SK-N-SH (cell line): ENCODE results near the gene CUEDC2. TPM values are rescaled to one million over a fixed set of nuclear protein-coding genes. Genes with fewer than 3 reads are reported as not detected.

Experiments
- CTCF ChIA-PET: fragments of 300-600, 350-600 bp; formaldehyde crosslinking; extraction: SDS; loops from one replicate; lab custom pipeline; 2021; lab: Yijun Ruan, JAX
- POLR2A ChIA-PET: fragments of 350-600 bp; sonication (Branson Sonifier 250); formaldehyde crosslinking; extraction: SDS; loops from one replicate; lab custom pipeline; 2020; ENCODE audit warnings: antibody characterized with exemption, inconsistent platforms; lab: Yijun Ruan, JAX
- DNase-seq: peaks from one replicate; pipeline ENCODE4 v3.0.0; 2012
- H2AFZ ChIP-seq: fragments of 200-600 bp; sonication (generic); 2 replicates; pipeline ENCODE4 v1.8.1; 2016; ENCODE audit warnings: antibody characterized with exemption, mild to moderate bottlenecking, low read depth
- H3F3A ChIP-seq: fragments of 200-600 bp; sonication (generic); replicated peaks from 2 replicates; pipeline ENCODE3; 2016; ENCODE audit warnings: antibody characterized with exemption, mild to moderate bottlenecking; ENCODE audit not compliant: insufficient read depth
- H3K27ac ChIP-seq, 2 experiments: fragments of 200-500 bp in 1 of 2; fragments of 200-600 bp in 1 of 2; sonication (Bioruptor generic) in 1 of 2; sonication (generic), shearing (Covaris generic) in 1 of 2; 2 replicates each; pipeline versions ENCODE4 v1.5.1 to v1.6.1; 2014 to 2016; ENCODE audit warnings: low read depth in 2 of 2, inconsistent platforms in 1 of 2, low read length in 1 of 2, mild to moderate bottlenecking in 1 of 2, mixed read lengths in 1 of 2
- H3K27me3 ChIP-seq: fragments of 200-600 bp; sonication (generic), shearing (Covaris generic); 2 replicates; pipeline ENCODE4 v1.6.1; 2016; ENCODE audit warnings: mixed run types; ENCODE audit not compliant: insufficient read depth
- H3K36me3 ChIP-seq, 2 experiments: fragments of 200-500 bp in 1 of 2; fragments of 200-600 bp in 1 of 2; sonication (Bioruptor generic) in 1 of 2; sonication (generic) in 1 of 2; replicated peaks in 1 of 2; 2 replicates each; pipeline versions ENCODE3 to v1.5.1; 2014 to 2016; ENCODE audit warnings: low read length in 1 of 2, mild to moderate bottlenecking in 1 of 2; ENCODE audit not compliant: insufficient read depth in 2 of 2, control insufficient read depth in 1 of 2
- H3K4me1 ChIP-seq, 2 experiments: fragments of 200-500 bp in 1 of 2; fragments of 200-600 bp in 1 of 2; sonication (Bioruptor generic) in 1 of 2; sonication (generic), shearing (Covaris generic) in 1 of 2; 2 replicates each; pipeline versions ENCODE4 v1.5.1 to v1.6.1; 2014 to 2016; ENCODE audit warnings: low read depth in 1 of 2, low read length in 1 of 2, mixed run types in 1 of 2; ENCODE audit not compliant: insufficient read depth in 2 of 2, control insufficient read depth in 1 of 2
- H3K4me2 ChIP-seq: fragments of 200-600 bp; sonication (generic), shearing (Covaris generic); 2 replicates; pipeline ENCODE4 v1.6.1; 2017; ENCODE audit warnings: mixed run types
- H3K4me3 ChIP-seq, 2 experiments: fragments of 200-500 bp in 1 of 2; fragments of 200-600 bp in 1 of 2; sonication (Bioruptor generic) in 1 of 2; sonication (generic), shearing (Covaris generic) in 1 of 2; 2 replicates each; pipeline versions ENCODE4 v1.5.1 to v1.8.1; 2014 to 2016; ENCODE audit warnings: low read depth in 2 of 2, inconsistent platforms in 1 of 2, low read length in 1 of 2, mild to moderate bottlenecking in 1 of 2, mixed read lengths in 1 of 2, moderate library complexity in 1 of 2
- H3K79me2 ChIP-seq: fragments of 200-600 bp; sonication (generic); 2 replicates; pipeline ENCODE4 v1.8.1; 2017; ENCODE audit warnings: mild to moderate bottlenecking; ENCODE audit not compliant: insufficient read depth
- H3K9ac ChIP-seq: fragments of 200-600 bp; sonication (generic); 2 replicates; pipeline ENCODE4 v1.6.1; 2017; ENCODE audit warnings: mixed run types
- H3K9me2 ChIP-seq: fragments of 200-600 bp; sonication (generic); 2 replicates; pipeline ENCODE4 v1.6.1; 2017; ENCODE audit warnings: mixed run types
- H3K9me3 ChIP-seq: fragments of 200-600 bp; sonication (generic); 2 replicates; pipeline ENCODE4 v1.6.1; 2017; ENCODE audit warnings: mixed run types, mild to moderate bottlenecking, moderate library complexity
- H4K20me1 ChIP-seq: fragments of 200-600 bp; sonication (generic); 2 replicates; pipeline ENCODE4 v1.6.1; 2017; ENCODE audit warnings: mild to moderate bottlenecking, mixed run types; ENCODE audit not compliant: insufficient read depth
- CHD2 ChIP-seq: fragments of 150-350 bp; IDR thresholded peaks from 2 replicates; pipeline ENCODE4 v1.6.1; 2018; ENCODE audit warnings: low read length; ENCODE audit not compliant: partially characterized antibody
- ELF1 ChIP-seq: IDR thresholded peaks from 2 replicates; pipeline ENCODE4 v1.4.0; 2012
- FOSL2 ChIP-seq: IDR thresholded peaks from 2 replicates; pipeline ENCODE4 v1.4.0; 2012; ENCODE audit warnings: low read depth, mild to moderate bottlenecking, moderate library complexity, borderline replicate concordance
- MEF2A ChIP-seq: IDR thresholded peaks from 2 replicates; pipeline ENCODE4 v1.4.0; 2012; ENCODE audit warnings: low read depth, borderline replicate concordance
- NFIC ChIP-seq: IDR thresholded peaks from 2 replicates; pipeline ENCODE4 v1.4.0; 2012; ENCODE audit warnings: borderline replicate concordance
- NRF1 ChIP-seq: IDR thresholded peaks from 2 replicates; pipeline ENCODE4 v1.6.1; 2012; ENCODE audit warnings: low read depth, mild to moderate bottlenecking, low read length
- POLR2AphosphoS5 ChIP-seq: IDR thresholded peaks from 2 replicates; pipeline ENCODE4 v1.6.1; 2012; ENCODE audit warnings: low read depth, low read length
- RXRA ChIP-seq: IDR thresholded peaks from 2 replicates; pipeline ENCODE4 v1.4.0; 2012; ENCODE audit warnings: low read depth, mild to moderate bottlenecking, borderline replicate concordance
- TAF1 ChIP-seq: IDR thresholded peaks from 2 replicates; pipeline ENCODE4 v1.6.1; 2012; ENCODE audit warnings: low read depth, mild to moderate bottlenecking, low read length, moderate library complexity, borderline replicate concordance
- YY1 ChIP-seq: IDR thresholded peaks from 2 replicates; pipeline ENCODE4 v1.4.0; 2012; ENCODE audit warnings: low read depth, mild to moderate bottlenecking
- whole genome bisulfite sequencing: methylation state at CpG from one replicate; pipeline ENCODE4 v1.1.6; 2017; ENCODE audit warnings: low lambda C conversion rate; 5-methylcytosine and 5-hydroxymethylcytosine counted together
- polyA plus RNA-seq, 3 experiments: library from polyadenylated mRNA; depleted of rRNA; stranded (reverse); fragments of >200 nt; gene quantifications; 2 replicates each; pipeline ENCODE4 v1.2.3, GENCODE V29; 2012
- TF ChIP-seq, protein P1 (sequence below): IDR thresholded peaks from 2 replicates; pipeline ENCODE4; 2012
- TF ChIP-seq, protein P2 (sequence below): fragments of 150-350 bp; IDR thresholded peaks from 2 replicates; pipeline ENCODE4 v1.6.1; 2016; ENCODE audit warnings: mild to moderate bottlenecking, low read depth, low read length
- TF ChIP-seq, protein P3 (sequence below): IDR thresholded peaks from 2 replicates; pipeline ENCODE4 v1.6.1; 2012; ENCODE audit warnings: mild to moderate bottlenecking, low read depth, low read length, moderate library complexity

CUEDC2 gene
- polyA plus RNA-seq, 1 of the 3 experiments (the other 2 are of a cell fraction), result 162 TPM

DNA sequence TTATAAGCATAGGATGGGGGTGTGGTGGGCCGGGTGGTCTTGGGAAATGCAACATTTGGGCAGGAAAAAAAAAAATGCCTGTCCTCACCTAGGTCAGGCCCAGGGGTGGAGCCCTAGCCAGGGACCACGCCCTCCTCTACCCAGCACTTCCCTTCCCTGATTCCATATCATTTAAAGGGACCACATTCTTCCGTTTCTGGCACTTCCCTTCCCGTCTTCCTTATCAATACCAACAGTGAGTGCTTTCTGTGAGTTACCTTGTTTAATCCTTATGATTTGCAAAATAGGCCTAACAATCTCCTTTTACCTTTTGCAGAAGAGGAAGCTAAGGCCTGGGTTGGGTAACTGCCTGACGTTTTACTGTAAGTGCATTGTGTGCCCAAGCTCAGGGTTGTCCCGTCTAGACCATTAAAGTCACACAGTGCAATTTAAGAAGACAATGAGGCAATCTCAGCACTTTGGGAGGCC is 35.6 kb upstream of the CUEDC2 start:
- Histone ChIP-seq H3K27me3 (no peaks in the 10 kb centered on the region), H3K4me2 (no peak overlapping the region), H3K9me2 (no peaks in the 10 kb centered on the region), H4K20me1 (no peaks in the 10 kb centered on the region), H3K27ac (no peak overlapping the region), H2AFZ (no peak overlapping the region), H3K9ac (no peak overlapping the region), H3K4me3 (no peak overlapping the region), H3K4me1 (no peaks in the 10 kb centered on the region), H3K79me2 (no peaks in the 10 kb centered on the region), H3F3A (no peaks in the 10 kb centered on the region), H3K9me3 (no peaks in the 10 kb centered on the region), H3K36me3 (no peaks in the 10 kb centered on the region)
- WGBS, result 83% methylated on average over 6 of the region's 6 CpGs
- POLR2A ChIA-PET, result no interaction called here
- CTCF ChIA-PET, result interaction anchor here (1.0 to 6.8 kb wide), 5 partner anchors 11 to 116 kb away, joined by 3 to 25 read pairs (median 7); partner anchors contain the start of gene C10orf95
- DNase-seq, result no peak
- TF ChIP-seq, protein P1, sequence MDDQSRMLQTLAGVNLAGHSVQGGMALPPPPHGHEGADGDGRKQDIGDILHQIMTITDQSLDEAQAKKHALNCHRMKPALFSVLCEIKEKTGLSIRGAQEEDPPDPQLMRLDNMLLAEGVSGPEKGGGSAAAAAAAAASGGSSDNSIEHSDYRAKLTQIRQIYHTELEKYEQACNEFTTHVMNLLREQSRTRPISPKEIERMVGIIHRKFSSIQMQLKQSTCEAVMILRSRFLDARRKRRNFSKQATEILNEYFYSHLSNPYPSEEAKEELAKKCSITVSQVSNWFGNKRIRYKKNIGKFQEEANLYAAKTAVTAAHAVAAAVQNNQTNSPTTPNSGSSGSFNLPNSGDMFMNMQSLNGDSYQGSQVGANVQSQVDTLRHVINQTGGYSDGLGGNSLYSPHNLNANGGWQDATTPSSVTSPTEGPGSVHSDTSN, result no peak
- TF ChIP-seq MEF2A (no peak), RXRA (no peak), CHD2 (no peak), ELF1 (no peak), NFIC (no peak), NRF1 (no peak), TAF1 (no peak)
- TF ChIP-seq, protein P2, sequence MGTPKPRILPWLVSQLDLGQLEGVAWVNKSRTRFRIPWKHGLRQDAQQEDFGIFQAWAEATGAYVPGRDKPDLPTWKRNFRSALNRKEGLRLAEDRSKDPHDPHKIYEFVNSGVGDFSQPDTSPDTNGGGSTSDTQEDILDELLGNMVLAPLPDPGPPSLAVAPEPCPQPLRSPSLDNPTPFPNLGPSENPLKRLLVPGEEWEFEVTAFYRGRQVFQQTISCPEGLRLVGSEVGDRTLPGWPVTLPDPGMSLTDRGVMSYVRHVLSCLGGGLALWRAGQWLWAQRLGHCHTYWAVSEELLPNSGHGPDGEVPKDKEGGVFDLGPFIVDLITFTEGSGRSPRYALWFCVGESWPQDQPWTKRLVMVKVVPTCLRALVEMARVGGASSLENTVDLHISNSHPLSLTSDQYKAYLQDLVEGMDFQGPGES, result no peak

- DNase-seq, result no peak
- Histone ChIP-seq H2AFZ (no peak overlapping the region), H3K27me3 (no peaks in the 10 kb centered on the region), H3K4me2 (no peak overlapping the region), H3K27ac (no peak overlapping the region), H3K4me1 (no peaks in the 10 kb centered on the region; a peak in 1 of 4 replicates), H3K36me3 (no peaks in the 10 kb centered on the region), H3K79me2 (no peaks in the 10 kb centered on the region), H3K9ac (no peak overlapping the region), H3K9me2 (no peaks in the 10 kb centered on the region), H4K20me1 (no peaks in the 10 kb centered on the region), H3K9me3 (no peaks in the 10 kb centered on the region), H3F3A (no peaks in the 10 kb centered on the region), H3K4me3 (no peak overlapping the region)
- POLR2A ChIA-PET, result no interaction called here
- TF ChIP-seq YY1 (no peak), FOSL2 (no peak), POLR2AphosphoS5 (no peak)
- TF ChIP-seq, protein P3, sequence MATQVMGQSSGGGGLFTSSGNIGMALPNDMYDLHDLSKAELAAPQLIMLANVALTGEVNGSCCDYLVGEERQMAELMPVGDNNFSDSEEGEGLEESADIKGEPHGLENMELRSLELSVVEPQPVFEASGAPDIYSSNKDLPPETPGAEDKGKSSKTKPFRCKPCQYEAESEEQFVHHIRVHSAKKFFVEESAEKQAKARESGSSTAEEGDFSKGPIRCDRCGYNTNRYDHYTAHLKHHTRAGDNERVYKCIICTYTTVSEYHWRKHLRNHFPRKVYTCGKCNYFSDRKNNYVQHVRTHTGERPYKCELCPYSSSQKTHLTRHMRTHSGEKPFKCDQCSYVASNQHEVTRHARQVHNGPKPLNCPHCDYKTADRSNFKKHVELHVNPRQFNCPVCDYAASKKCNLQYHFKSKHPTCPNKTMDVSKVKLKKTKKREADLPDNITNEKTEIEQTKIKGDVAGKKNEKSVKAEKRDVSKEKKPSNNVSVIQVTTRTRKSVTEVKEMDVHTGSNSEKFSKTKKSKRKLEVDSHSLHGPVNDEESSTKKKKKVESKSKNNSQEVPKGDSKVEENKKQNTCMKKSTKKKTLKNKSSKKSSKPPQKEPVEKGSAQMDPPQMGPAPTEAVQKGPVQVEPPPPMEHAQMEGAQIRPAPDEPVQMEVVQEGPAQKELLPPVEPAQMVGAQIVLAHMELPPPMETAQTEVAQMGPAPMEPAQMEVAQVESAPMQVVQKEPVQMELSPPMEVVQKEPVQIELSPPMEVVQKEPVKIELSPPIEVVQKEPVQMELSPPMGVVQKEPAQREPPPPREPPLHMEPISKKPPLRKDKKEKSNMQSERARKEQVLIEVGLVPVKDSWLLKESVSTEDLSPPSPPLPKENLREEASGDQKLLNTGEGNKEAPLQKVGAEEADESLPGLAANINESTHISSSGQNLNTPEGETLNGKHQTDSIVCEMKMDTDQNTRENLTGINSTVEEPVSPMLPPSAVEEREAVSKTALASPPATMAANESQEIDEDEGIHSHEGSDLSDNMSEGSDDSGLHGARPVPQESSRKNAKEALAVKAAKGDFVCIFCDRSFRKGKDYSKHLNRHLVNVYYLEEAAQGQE, result no peak
- 77% methylated on average over 6 of the region's 6 CpGs for WGBS
- CTCF ChIA-PET, result interaction anchor here (1.0 to 6.8 kb wide), 3 partner anchors 12 to 16 kb away, joined by 3 to 25 read pairs (median 7); partner anchors contain the start of gene C10orf95
Measured at GRCh38 chr10:102467318-102467717, 34.9 kb upstream of the CUEDC2 start.
